ENCODE results near the gene ARHGEF19. TPM values are rescaled to one million over a fixed set of nuclear protein-coding genes. Genes with fewer than 3 reads are reported as not detected.
A peak's percentile ranks its signal among the peaks of the same experiment; 100 is the strongest.

ARHGEF19 gene
- total RNA-seq, 1 experiment from 2014 or later: 7.7 TPM

DNA sequence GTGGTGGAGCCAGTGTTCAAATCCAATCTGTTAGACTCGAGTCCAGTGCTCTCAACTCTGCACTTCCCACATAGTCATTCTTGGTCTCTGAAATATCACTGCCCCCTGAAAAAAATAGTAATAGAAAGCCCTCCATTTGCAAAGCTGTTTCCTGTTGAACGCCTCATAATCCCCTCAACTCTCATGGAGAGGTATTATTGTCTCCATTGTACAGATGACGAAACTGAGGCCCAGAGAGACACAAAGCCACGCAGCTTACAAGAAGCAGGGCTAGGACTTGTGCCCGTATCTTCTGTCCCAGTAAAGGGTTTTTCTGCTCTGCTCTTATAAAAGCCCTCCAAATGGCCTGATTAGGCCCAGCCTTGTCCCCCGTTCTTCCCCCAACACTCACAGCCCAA, 6.2 kb upstream of the ARHGEF19 start:
- no TSS peak for BruUV-seq (replicated peaks)
- no peak for TF ChIP-seq CTCF (IDR thresholded peaks at IDR 0.05; ENCODE audit: insufficient read depth in 1 of 2, low read depth in 1 of 2, low read length in 1 of 2, severe bottlenecking in 1 of 2, unreplicated experiment in 1 of 2)
- no peaks in the 10 kb centered on the region for H3K9me3 ChIP-seq
- H3K4me3 ChIP-seq (ENCODE audit: low read depth, low read length): no peak overlapping the region
- Mint-ChIP-seq H3K27me3 (ENCODE audit: insufficient read depth, unreplicated experiment) (peaks cover 6% of the 10 kb centered on the region), H3K4me3 (ENCODE audit: unreplicated experiment) (peak overlapping the region; percentile 79), H3K36me3 (ENCODE audit: insufficient read depth, unreplicated experiment) (peaks cover 6% of the 10 kb centered on the region), H3K9me3 (ENCODE audit: unreplicated experiment) (peaks cover 14% of the 10 kb centered on the region), H3K4me1 (ENCODE audit: low read depth, unreplicated experiment) (no peaks in the 10 kb centered on the region), H3K27ac (ENCODE audit: unreplicated experiment) (no peak overlapping the region)
- intact Hi-C loops (cut with micrococcal nuclease; ENCODE audit: unreplicated experiment): no loop called here
- H3K36me3 ChIP-seq (ENCODE audit: control insufficient read depth, insufficient read depth, low read length): no peaks in the 10 kb centered on the region
- ChIA-PET CTCF (no interaction called here), POLR2A (no interaction called here)
- no peaks in the 10 kb centered on the region for H3K4me1 ChIP-seq
- no peak for DNase-seq
- H3K27me3 ChIP-seq (replicated peaks; ENCODE audit: control insufficient read depth, insufficient read depth, low read length): no peaks in the 10 kb centered on the region

DNA sequence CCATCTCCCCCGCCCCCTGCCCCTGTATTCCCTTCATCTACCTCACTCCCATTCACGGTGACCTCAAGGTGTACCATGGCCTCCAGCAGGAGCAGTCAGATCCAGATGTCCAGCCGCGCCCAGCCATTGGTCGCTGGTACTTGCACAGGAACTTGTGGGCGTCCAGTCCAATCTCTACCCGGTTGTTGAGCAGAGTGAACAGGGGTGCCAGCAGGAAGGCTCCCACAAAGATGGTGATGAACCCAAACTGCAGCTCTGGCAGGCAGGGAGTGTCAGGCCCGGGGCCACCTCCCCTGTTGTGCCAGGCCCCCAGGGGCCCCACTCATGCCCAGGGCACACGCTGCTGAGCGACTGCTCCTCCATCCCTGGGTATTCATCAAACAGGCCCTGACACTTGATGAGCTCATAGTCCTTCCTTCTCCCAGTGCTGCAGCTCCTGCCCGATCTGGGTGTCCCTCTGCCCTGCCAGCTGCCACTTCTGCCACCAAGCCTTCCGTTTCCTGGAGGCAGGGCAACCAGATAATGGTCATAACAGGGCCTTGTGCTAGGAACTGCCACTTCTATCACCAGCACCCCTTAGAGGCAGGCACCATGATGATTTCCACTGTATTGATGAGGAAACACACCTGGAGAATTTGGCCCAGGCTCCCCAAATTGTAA, 5.7 kb upstream of the ARHGEF19 start:
- peaks cover 14% of the 10 kb centered on the region for H3K9me3 Mint-ChIP-seq (ENCODE audit: unreplicated experiment)
- DNase-seq: no peak
- intact Hi-C loops (cut with micrococcal nuclease; ENCODE audit: unreplicated experiment): no loop called here
- H3K9me3 ChIP-seq: no peaks in the 10 kb centered on the region
- H3K36me3 ChIP-seq (ENCODE audit: control insufficient read depth, insufficient read depth, low read length): no peaks in the 10 kb centered on the region
- peak overlapping the region; percentile 79 for H3K4me3 Mint-ChIP-seq (ENCODE audit: unreplicated experiment)
- H3K4me1 ChIP-seq: peaks cover 1% of the 10 kb centered on the region; the same call in 1 of the 2 replicates
- no peak overlapping the region for H3K4me3 ChIP-seq (ENCODE audit: low read depth, low read length)
- no peak for TF ChIP-seq CTCF (IDR thresholded peaks at IDR 0.05; ENCODE audit: insufficient read depth in 1 of 2, low read depth in 1 of 2, low read length in 1 of 2, severe bottlenecking in 1 of 2, unreplicated experiment in 1 of 2)
- no peak overlapping the region for H3K27ac Mint-ChIP-seq (ENCODE audit: unreplicated experiment)
- H3K27me3 ChIP-seq (replicated peaks; ENCODE audit: control insufficient read depth, insufficient read depth, low read length): no peaks in the 10 kb centered on the region
- H3K4me1 Mint-ChIP-seq (ENCODE audit: low read depth, unreplicated experiment): peaks cover 2% of the 10 kb centered on the region
- POLR2A ChIA-PET: no interaction called here
- no TSS peak for BruUV-seq (replicated peaks)
- CTCF ChIA-PET: interaction anchor here (1.1 to 2.7 kb wide), 3 partner anchors 12 to 19 kb away, joined by 3 to 11 read pairs (median 6); no protein-coding TSS in a partner anchor
- peaks cover 6% of the 10 kb centered on the region for H3K27me3 Mint-ChIP-seq (ENCODE audit: insufficient read depth, unreplicated experiment)
- H3K36me3 Mint-ChIP-seq (ENCODE audit: insufficient read depth, unreplicated experiment): peaks cover 6% of the 10 kb centered on the region

- TF ChIP-seq CTCF (IDR thresholded peaks at IDR 0.05; ENCODE audit: insufficient read depth in 1 of 2, low read depth in 1 of 2, low read length in 1 of 2, severe bottlenecking in 1 of 2, unreplicated experiment in 1 of 2): no peak
- intact Hi-C loops (cut with micrococcal nuclease; ENCODE audit: unreplicated experiment): loop anchor here (1.0 kb wide), 2 partner anchors 11 to 19 kb away; no protein-coding TSS in a partner anchor
- POLR2A ChIA-PET: interaction anchor here (0.8 to 2.2 kb wide), 4 partner anchors 11 to 135 kb away, joined by 3 to 28 read pairs (median 4); partner anchors contain the start of genes CPLANE2 and FBXO42
- H3K36me3 ChIP-seq (ENCODE audit: control insufficient read depth, insufficient read depth, low read length): no peaks in the 10 kb centered on the region
- H3K27me3 ChIP-seq (replicated peaks; ENCODE audit: control insufficient read depth, insufficient read depth, low read length): no peaks in the 10 kb centered on the region
- Mint-ChIP-seq H3K36me3 (ENCODE audit: insufficient read depth, unreplicated experiment) (peaks cover 6% of the 10 kb centered on the region), H3K4me1 (ENCODE audit: low read depth, unreplicated experiment) (peaks cover 7% of the 10 kb centered on the region), H3K9me3 (ENCODE audit: unreplicated experiment) (peaks cover 14% of the 10 kb centered on the region), H3K27ac (ENCODE audit: unreplicated experiment) (no peak overlapping the region), H3K27me3 (ENCODE audit: insufficient read depth, unreplicated experiment) (peaks cover 6% of the 10 kb centered on the region), H3K4me3 (ENCODE audit: unreplicated experiment) (peak overlapping the region; percentile 79)
- H3K9me3 ChIP-seq: no peaks in the 10 kb centered on the region
- H3K4me1 ChIP-seq: peaks cover 11% of the 10 kb centered on the region
- H3K4me3 ChIP-seq (ENCODE audit: low read depth, low read length): peak overlapping the region; percentile 51
- BruUV-seq (replicated peaks): no TSS peak
- DNase-seq: peak; percentile 95 to 97
- CTCF ChIA-PET: interaction anchor here (1.1 to 2.7 kb wide), 4 partner anchors 11 to 144 kb away, joined by 3 to 11 read pairs (median 6); partner anchors contain the start of gene FAM131C
These were observed 4.8 kb upstream of the ARHGEF19 start for GRCh38 chr1:16217061-16217785.
